GM12874 (cell line): ENCODE results near the gene SLC27A5.

Experiments used
- TF ChIP-seq, protein P1 (sequence below): IDR thresholded peaks from 2 replicates; pipeline ENCODE4 v1.5.1; 2011; ENCODE audit warnings: low read depth, mild to moderate bottlenecking, control low read depth, low read length, moderate library complexity; ENCODE audit not compliant: insufficient read depth

SLC27A5 gene

DNA sequence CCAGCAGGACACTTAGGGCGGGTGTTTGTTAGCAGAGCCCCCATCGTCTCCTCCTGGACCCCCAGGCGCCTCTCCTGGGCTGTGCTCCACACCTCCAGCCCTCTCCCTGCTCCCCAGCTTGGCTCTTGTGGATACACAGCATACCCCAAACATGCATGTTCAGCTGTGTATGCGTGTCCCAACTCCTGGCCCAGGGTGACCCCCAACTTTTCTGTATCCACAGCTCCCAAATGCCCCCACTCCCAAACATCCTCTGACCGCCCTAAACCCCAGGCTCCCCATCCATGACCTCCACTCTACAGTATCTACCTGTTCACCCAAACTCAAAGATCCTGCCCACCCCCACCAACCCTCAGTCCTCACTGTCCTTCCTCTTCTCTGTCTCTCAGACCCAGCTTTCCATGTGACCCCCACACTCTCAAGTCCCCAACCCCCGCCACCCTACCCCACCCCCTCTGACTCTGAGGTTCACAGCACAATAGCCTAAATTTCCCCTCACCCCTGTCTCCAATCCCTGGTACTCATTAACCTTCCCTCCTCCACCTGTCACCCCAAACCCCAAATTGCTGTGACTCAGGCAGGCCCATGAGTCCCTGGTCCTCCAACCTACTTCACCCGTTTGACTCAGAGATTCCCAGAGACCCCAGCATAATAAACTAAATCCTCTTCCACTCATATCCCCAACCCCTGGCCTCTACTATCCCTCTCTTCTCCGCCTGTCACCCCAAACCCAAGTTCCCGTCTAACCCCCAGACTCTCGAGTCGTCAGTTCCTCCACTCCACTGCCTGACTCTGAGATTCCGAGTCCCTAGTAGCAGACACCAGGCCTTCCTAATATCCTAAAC is 45.7 kb upstream of the SLC27A5 start:
- TF ChIP-seq, protein P1, sequence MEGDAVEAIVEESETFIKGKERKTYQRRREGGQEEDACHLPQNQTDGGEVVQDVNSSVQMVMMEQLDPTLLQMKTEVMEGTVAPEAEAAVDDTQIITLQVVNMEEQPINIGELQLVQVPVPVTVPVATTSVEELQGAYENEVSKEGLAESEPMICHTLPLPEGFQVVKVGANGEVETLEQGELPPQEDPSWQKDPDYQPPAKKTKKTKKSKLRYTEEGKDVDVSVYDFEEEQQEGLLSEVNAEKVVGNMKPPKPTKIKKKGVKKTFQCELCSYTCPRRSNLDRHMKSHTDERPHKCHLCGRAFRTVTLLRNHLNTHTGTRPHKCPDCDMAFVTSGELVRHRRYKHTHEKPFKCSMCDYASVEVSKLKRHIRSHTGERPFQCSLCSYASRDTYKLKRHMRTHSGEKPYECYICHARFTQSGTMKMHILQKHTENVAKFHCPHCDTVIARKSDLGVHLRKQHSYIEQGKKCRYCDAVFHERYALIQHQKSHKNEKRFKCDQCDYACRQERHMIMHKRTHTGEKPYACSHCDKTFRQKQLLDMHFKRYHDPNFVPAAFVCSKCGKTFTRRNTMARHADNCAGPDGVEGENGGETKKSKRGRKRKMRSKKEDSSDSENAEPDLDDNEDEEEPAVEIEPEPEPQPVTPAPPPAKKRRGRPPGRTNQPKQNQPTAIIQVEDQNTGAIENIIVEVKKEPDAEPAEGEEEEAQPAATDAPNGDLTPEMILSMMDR = no peak

DNA sequence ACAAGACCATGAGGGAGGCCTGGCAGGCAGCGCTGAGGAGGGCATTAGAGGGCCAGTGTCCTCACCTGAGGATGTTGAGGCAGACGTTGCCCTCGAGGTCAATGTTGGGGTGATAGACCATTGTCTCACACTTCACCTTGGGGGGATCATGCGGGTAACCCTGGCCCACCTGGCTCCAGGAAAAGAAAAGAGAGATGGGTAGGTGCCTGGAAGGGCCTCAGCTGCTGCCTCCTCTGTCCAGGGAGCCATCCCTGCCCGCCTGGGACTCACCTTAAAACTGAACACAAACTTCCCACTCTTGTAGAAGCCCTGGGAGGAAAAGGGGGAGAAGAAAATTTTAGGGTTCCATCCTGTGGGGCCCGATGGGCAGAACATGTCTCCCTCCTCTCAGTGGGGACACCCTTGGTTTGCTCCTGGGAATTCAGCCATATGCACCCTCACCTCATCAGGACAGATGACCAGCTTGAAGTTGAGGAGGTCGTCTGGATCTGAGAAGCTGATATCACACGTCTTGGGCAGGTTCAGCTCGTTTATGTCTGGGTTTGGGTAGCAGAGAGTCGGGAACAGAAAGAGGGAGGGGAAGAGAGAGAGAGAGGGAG is 44.9 kb upstream of the SLC27A5 start:
- TF ChIP-seq, protein P1 = no peak

DNA sequence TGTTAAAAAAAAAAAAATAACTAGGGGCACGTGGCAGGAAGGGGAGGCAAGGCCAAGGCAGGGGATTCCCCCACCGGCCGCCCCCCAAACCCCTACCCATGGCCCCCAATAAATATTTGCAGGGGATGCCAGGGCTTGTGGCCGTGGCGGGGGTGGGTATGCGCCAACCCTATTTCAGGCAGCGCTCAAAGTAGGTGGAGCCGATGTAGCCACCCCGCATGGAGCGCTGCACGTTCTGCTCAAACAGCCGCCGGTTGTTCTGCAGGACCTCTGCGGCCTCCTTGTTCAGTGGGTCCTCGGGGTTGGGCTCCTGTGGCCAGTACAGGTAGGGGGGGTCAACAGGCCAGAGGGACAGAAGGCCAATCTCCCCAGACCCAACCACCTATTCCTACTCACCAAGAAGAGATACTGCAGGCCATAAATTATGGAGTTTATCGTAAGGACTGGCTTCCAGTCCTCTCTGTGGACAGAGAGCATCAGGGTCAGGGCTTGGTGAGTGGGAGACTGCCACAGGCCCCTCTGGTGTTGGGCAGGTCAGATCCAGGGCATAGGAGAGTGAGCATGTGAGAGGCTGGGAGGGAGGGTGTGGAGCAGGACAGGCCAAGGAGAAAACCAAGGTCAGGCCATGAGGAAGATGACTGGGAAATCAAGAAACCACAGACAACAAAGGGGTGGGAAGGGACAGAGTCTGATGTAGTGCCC is 44.3 kb upstream of the SLC27A5 start:
- TF ChIP-seq, protein P1 = no peak

DNA sequence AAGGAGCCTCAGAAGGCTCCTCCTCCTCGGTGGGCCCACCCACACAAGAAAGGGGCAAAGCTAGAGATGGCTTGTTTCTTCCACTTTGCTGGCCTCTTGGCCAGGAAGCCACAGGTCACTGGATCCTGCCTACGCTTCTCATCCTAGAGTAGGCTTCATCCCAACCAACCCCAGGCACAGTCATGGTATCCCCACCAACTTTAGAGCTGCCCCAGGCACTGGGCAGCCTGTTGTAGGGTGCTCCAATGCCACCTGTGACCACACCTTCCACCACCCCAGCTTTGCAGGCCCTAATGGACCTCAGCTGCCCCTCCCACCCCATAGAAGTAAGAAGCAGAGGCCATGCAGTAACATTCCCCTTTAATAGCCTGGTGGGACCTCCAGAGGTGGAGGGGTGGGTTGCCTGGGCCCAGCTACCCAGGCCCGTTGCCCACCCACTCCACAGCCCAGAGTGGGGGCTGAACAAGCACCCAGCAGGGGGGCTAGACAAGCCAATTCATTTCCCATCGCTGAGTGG is 43.6 kb upstream of the SLC27A5 start:
- TF ChIP-seq, protein P1 = no peak

DNA sequence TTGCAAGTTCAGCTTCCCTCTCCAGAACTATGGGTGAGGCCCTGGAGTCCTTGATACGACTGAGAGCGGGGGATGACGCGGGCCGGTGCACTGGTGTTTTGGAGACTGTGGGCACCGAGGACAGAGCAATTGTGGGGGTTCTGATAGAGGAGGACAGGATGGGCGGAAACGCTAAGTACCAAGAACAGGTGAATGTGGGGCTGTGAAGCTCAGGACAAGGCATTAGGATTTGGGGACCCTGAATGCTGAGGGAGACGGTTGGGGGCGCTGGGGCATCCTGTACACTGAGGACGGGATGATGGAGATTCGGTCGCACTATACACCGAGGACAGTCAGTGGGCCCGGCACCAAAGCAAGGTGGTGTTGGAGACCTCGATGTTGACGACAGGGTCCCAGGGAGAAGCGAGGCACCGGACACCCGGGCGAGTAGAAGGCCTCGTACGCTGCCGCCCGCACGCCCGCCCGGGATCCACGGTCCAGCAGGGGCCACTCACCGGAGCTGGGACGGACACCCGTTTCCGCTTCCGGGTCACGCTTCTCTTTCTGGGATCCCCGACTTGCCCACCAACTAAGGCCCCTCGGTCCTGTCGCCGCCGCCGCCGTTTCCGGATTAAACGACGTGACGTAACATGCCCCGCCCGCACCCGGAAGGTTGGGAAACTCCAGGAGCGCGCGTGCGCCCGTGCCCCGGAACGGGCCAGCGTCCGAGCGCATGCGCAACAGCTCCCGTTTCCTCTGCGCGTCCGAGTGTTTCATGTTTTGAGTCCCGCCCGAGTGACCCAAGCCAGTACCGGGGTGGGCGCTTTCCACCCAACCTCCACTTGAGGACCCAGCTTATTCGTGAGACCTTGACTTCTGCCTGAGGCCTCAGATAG is 42.9 kb upstream of the SLC27A5 start, which contains the start of gene CHMP2A:
TSS of gene CHMP2A (minus strand) at position 612 of the 875 bp plus-strand sequence. CDS start 893 bp downstream, outside the sequence.
- TF ChIP-seq, protein P1 = no peak

DNA sequence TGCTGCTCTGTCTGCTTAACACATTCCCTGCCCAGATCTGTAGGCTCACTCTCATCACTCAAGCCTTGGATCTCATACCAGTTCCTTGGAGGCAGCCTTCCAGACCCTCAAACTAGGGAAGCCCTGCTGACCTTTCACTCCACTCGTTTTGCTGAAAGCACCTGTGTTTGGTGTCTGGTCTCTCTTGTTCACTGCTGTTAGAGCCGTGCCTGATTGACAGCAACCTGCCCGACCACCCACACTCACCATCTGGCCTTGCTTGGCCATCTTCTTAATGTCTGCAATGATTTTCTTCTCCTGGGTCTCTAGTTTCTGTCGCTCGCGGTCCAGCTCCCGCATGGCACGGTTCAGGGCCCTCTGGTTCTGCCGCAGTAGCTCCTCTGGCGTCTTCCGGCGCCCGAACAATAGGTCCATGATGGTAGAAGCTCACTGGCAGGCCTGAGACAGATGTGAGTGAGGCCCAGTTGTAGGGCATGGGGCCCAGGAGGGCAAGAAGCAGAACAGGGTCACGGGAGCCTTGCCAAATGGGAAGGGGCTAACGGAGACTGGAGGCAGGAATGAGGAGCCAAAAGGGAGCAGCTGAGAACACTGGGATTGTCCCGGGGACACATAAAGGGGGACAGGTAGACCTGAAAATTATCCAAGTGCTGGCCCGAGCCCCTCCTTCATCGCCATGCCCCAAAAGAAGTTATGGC is 42.2 kb upstream of the SLC27A5 start:
- TF ChIP-seq, protein P1 = no peak
